CD4-positive, alpha-beta memory T cell (primary cell): Measurements from ENCODE around the gene FAM124B. TPM values are rescaled to one million over a fixed set of nuclear protein-coding genes. Genes with fewer than 3 reads are reported as not detected.

Source experiments
- CTCF ChIA-PET: fragments of 350-600 bp; sonication (Branson Sonifier 250); formaldehyde crosslinking; loops from one replicate; lab custom pipeline; 2021; ENCODE audit warnings: inconsistent platforms; ENCODE audit not compliant: partially characterized antibody; lab: Charles Lee
- POLR2A ChIA-PET: fragments of 350-600 bp; sonication (Branson Sonifier 250); formaldehyde crosslinking; loops from one replicate; lab custom pipeline; 2021; ENCODE audit not compliant: partially characterized antibody; lab: Charles Lee
- DNase-seq, 5 donors: peaks; one replicate each; pipeline versions ENCODE4 v3.0.0 to v3.0.0-alpha.2; 2020 to 2022; ENCODE audit warnings: mixed read lengths in 1 of 5
- H3K27ac ChIP-seq: one replicate; pipeline ENCODE4 v1.7.0; 2013; ENCODE audit warnings: low read depth, low read length
- H3K27me3 ChIP-seq: 2 replicates; pipeline ENCODE4 v1.7.0; 2013; ENCODE audit warnings: mild to moderate bottlenecking, low read length, moderate library complexity; ENCODE audit not compliant: insufficient read depth
- H3K36me3 ChIP-seq: 2 replicates; pipeline ENCODE4 v1.7.0; 2013; ENCODE audit warnings: mild to moderate bottlenecking, low read length, moderate library complexity; ENCODE audit not compliant: insufficient read depth
- H3K4me1 ChIP-seq: 2 replicates; pipeline ENCODE4 v1.7.0; 2013; ENCODE audit warnings: mild to moderate bottlenecking, low read length, moderate library complexity; ENCODE audit not compliant: insufficient read depth
- H3K4me3 ChIP-seq, 2 donors: one replicate each; pipeline ENCODE4 v1.7.0; 2013; ENCODE audit warnings: low read length in 2 of 2, mild to moderate bottlenecking in 1 of 2
- H3K9me3 ChIP-seq, 2 donors: one replicate each; pipeline ENCODE4 v1.7.0; 2013; ENCODE audit warnings: low read length in 2 of 2, control low read depth in 1 of 2; ENCODE audit not compliant: control insufficient read depth in 1 of 2
- H3K27ac Mint-ChIP-seq, 7 donors: one replicate each; pipeline ENCODE4 v1.8.0; 2020 to 2021; ENCODE audit warnings: mixed read lengths in 7 of 7, mild to moderate bottlenecking in 6 of 7, inconsistent platforms in 3 of 7, moderate library complexity in 3 of 7
- H3K27me3 Mint-ChIP-seq, 2 donors: one replicate each; pipeline ENCODE4 v1.8.0; 2020 to 2021; ENCODE audit warnings: mixed read lengths in 2 of 2
- H3K36me3 Mint-ChIP-seq, 2 donors: one replicate each; pipeline ENCODE4 v1.8.0; 2020 to 2021; ENCODE audit warnings: mixed read lengths in 2 of 2, inconsistent platforms in 1 of 2, mild to moderate bottlenecking in 1 of 2
- H3K4me1 Mint-ChIP-seq, 4 donors: one replicate each; pipeline ENCODE4 v1.8.0; 2020 to 2021; ENCODE audit warnings: mixed read lengths in 4 of 4, mild to moderate bottlenecking in 1 of 4
- H3K4me3 Mint-ChIP-seq, 8 donors: one replicate each; pipeline ENCODE4 v1.8.0; 2020 to 2021; ENCODE audit warnings: mixed read lengths in 8 of 8, mild to moderate bottlenecking in 7 of 8, moderate library complexity in 6 of 8, inconsistent platforms in 3 of 8
- H3K9me3 Mint-ChIP-seq, 8 donors: one replicate each; pipeline ENCODE4 v1.8.0; 2020 to 2021; ENCODE audit warnings: mixed read lengths in 8 of 8, mild to moderate bottlenecking in 5 of 8, inconsistent platforms in 3 of 8, moderate library complexity in 1 of 8
- intact Hi-C: fragments of 100-400 bp; cut with micrococcal nuclease; formaldehyde crosslinking; loops from one replicate; pipeline ENCODE4 v1.15.1; 2023
- polyA plus RNA-seq, 2 donors: library from polyadenylated mRNA; unstranded; fragments of 300-500 nt; fragmentation: Illumina TruSeq; gene quantifications; one replicate each; pipeline ENCODE4 v1.2.3, GENCODE V29; 2021
- total RNA-seq, 2 experiments: library from RNA; stranded (reverse); gene quantifications; one replicate each; pipeline ENCODE4 v1.2.3, GENCODE V29; 2021

The FAM124B gene
- total and polyA plus RNA-seq, 4 experiments from 2014 or later = 0.15 to 1.2 (median 0.54) TPM

GRCh38 chr2:224440988-224441387, 39.1 kb upstream of the FAM124B start:
- Histone ChIP-seq H3K4me1 (no peaks in the 10 kb centered on the region), H3K27ac (no peak overlapping the region), H3K4me3 (no peak overlapping the region), H3K27me3 (no peaks in the 10 kb centered on the region), H3K36me3 (no peaks in the 10 kb centered on the region), H3K9me3 (no peaks in the 10 kb centered on the region)
- POLR2A ChIA-PET = no interaction called here
- CTCF ChIA-PET = interaction anchor here (0.7 kb wide), 1 partner anchor 297 kb away, joined by 3 read pairs; no protein-coding TSS in a partner anchor
- Mint-ChIP-seq H3K27ac (no peak overlapping the region), H3K4me1 (peaks cover 7 to 22% (median 11%) of the 10 kb centered on the region in 4 donors), H3K4me3 (peak overlapping the region in 2 of 8 donors; percentile 52 to 75), H3K36me3 (no peaks in the 10 kb centered on the region), H3K27me3 (peaks cover 35 to 37% of the 10 kb centered on the region in 2 donors), H3K9me3 (peaks cover 0 to 2% (median 0%) of the 10 kb centered on the region in 8 donors)
- intact Hi-C loops = no loop called here
- no peak for DNase-seq

DNA sequence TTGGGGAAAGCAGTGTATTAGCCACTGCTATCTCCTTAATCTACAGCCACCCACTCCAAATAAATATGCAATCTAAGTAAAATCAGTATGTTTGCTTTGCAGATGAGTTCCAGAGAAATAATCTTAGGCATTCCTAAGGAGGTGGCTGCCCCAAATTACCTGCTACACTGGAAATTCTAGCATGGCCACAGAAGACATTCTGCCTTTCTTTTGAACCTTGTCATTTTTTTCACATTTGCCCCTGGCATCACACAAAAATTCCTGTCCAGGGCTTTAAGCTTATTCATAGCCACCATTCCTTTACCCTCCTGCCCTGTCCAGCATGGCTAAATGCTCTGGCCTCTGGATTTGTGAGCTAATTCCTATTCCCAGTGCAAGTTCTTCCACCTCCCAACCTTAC, 36.8 kb upstream of the FAM124B start:
- H3K27ac Mint-ChIP-seq = no peak overlapping the region
- peaks cover 7 to 19% (median 11%) of the 10 kb centered on the region in 4 donors for H3K4me1 Mint-ChIP-seq
- intact Hi-C loops = no loop called here
- Histone ChIP-seq H3K4me3 (no peak overlapping the region), H3K9me3 (no peaks in the 10 kb centered on the region), H3K27ac (no peak overlapping the region), H3K27me3 (no peaks in the 10 kb centered on the region), H3K4me1 (no peaks in the 10 kb centered on the region), H3K36me3 (no peaks in the 10 kb centered on the region)
- peaks cover 27 to 33% of the 10 kb centered on the region in 2 donors for H3K27me3 Mint-ChIP-seq
- ChIA-PET CTCF (no interaction called here), POLR2A (no interaction called here)
- H3K36me3 Mint-ChIP-seq = no peaks in the 10 kb centered on the region
- peaks cover 0 to 2% (median 0%) of the 10 kb centered on the region in 8 donors for H3K9me3 Mint-ChIP-seq
- no peak overlapping the region for H3K4me3 Mint-ChIP-seq
- DNase-seq = no peak

DNA sequence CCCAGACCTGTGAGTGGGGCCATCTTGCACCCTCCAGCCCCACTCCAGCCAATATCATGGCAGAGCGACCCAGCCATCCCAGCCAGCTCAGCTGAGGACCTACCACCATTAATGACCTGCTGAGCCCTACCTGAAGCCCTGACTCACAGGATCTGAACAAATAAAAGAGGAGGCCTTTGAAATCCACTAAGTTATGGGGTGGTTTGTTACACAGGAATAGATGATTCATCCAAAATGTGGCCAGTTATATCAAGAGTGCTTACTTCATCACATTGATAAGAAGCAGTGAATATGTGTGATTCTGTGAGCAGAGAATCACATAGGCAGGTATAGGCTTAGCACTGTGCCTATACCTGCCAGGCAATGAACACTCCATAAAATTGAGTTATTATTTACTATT, 34.7 kb upstream of the FAM124B start:
- Histone ChIP-seq H3K27ac (no peak overlapping the region), H3K4me3 (no peak overlapping the region), H3K36me3 (no peaks in the 10 kb centered on the region), H3K9me3 (no peaks in the 10 kb centered on the region), H3K27me3 (no peaks in the 10 kb centered on the region), H3K4me1 (no peaks in the 10 kb centered on the region)
- CTCF ChIA-PET = no interaction called here
- no peak overlapping the region for H3K4me3 Mint-ChIP-seq
- no peaks in the 10 kb centered on the region for H3K36me3 Mint-ChIP-seq
- H3K27me3 Mint-ChIP-seq = peaks cover 21 to 34% of the 10 kb centered on the region in 2 donors
- DNase-seq = no peak
- peaks cover 0 to 4% (median 0%) of the 10 kb centered on the region in 8 donors for H3K9me3 Mint-ChIP-seq
- H3K4me1 Mint-ChIP-seq = peaks cover 0 to 7% (median 2%) of the 10 kb centered on the region in 4 donors
- no peak overlapping the region for H3K27ac Mint-ChIP-seq
- intact Hi-C loops = no loop called here
- POLR2A ChIA-PET = no interaction called here

DNA sequence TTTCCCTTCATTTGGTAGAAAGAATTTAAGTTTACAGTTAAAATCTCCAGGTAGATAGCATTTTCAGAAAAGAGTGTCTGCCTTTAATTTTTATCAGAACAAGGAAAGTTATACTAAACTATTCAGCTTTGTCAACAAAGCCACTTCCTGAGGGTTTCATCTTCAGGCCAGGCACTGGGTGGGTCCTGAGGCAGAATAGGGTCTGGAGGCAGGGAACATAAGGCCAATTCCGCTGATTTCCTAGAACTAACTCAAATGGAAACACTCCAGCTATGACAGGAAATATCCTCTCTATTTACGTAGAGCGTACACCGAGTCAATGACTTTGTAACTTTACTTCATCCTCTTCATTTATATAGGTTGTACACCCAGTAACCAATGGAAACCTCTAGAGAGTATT, 32.7 kb upstream of the FAM124B start:
- Mint-ChIP-seq H3K4me3 (no peak overlapping the region), H3K9me3 (peaks cover 0 to 4% (median 0%) of the 10 kb centered on the region in 8 donors), H3K27me3 (peaks cover 12 to 20% of the 10 kb centered on the region in 2 donors), H3K27ac (no peak overlapping the region), H3K4me1 (peaks cover 0 to 3% (median 0%) of the 10 kb centered on the region in 4 donors), H3K36me3 (no peaks in the 10 kb centered on the region)
- DNase-seq = no peak
- ChIA-PET POLR2A (interaction anchor here (0.5 kb wide), 1 partner anchor 15 kb away, joined by 3 read pairs; no protein-coding TSS in a partner anchor), CTCF (no interaction called here)
- Histone ChIP-seq H3K27me3 (no peaks in the 10 kb centered on the region), H3K4me3 (no peak overlapping the region), H3K36me3 (no peaks in the 10 kb centered on the region), H3K27ac (no peak overlapping the region), H3K4me1 (no peaks in the 10 kb centered on the region), H3K9me3 (no peaks in the 10 kb centered on the region)
- intact Hi-C loops = no loop called here

GRCh38 chr2:224433442-224433841, 31.5 kb upstream of the FAM124B start:
- CTCF ChIA-PET = no interaction called here
- Mint-ChIP-seq H3K27me3 (peaks cover 9 to 16% of the 10 kb centered on the region in 2 donors), H3K9me3 (peaks cover 0 to 7% (median 0%) of the 10 kb centered on the region in 8 donors), H3K4me3 (no peak overlapping the region), H3K27ac (no peak overlapping the region), H3K36me3 (no peaks in the 10 kb centered on the region), H3K4me1 (peaks cover 0 to 3% (median 0%) of the 10 kb centered on the region in 4 donors)
- intact Hi-C loops = no loop called here
- Histone ChIP-seq H3K4me1 (no peaks in the 10 kb centered on the region), H3K27me3 (no peaks in the 10 kb centered on the region), H3K27ac (no peak overlapping the region), H3K9me3 (no peaks in the 10 kb centered on the region), H3K4me3 (no peak overlapping the region), H3K36me3 (no peaks in the 10 kb centered on the region)
- POLR2A ChIA-PET = no interaction called here
- DNase-seq = no peak

DNA sequence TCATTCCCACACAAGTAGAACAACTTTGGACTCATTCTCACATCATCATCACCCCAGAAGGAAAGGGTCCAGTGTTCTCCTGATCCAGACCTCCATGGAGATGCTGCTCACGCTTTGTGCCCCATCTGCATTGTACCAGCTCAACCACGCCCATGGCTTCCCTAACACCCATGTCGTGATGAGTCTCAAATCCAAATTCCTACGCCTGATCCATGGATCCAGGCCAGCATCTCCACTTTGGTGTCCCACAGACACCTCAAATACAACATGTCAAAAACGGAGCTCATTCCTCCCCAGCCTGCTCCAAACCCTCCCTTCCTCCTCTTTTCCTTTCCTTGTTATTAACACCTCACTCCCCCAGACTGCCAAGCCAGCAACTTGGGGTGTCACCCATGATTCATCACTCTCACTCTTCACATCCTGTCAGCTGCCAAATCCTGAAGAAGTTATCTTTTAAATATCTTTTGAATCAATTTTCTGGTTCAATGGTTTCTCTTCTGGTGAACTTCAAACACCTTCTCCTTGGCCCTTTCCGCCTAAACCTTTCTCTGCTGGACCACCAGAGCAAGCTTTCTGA, 30.2 kb upstream of the FAM124B start:
- Histone ChIP-seq H3K27me3 (no peaks in the 10 kb centered on the region), H3K27ac (no peak overlapping the region), H3K4me1 (no peaks in the 10 kb centered on the region), H3K36me3 (no peaks in the 10 kb centered on the region), H3K4me3 (no peak overlapping the region), H3K9me3 (no peaks in the 10 kb centered on the region)
- peaks cover 9 to 16% of the 10 kb centered on the region in 2 donors for H3K27me3 Mint-ChIP-seq
- POLR2A ChIA-PET = no interaction called here
- H3K27ac Mint-ChIP-seq = no peak overlapping the region
- peaks cover 0 to 5% (median 0%) of the 10 kb centered on the region in 8 donors for H3K9me3 Mint-ChIP-seq
- H3K4me3 Mint-ChIP-seq = no peak overlapping the region
- H3K4me1 Mint-ChIP-seq = peaks cover 0 to 3% (median 0%) of the 10 kb centered on the region in 4 donors
- CTCF ChIA-PET = no interaction called here
- intact Hi-C loops = no loop called here
- no peaks in the 10 kb centered on the region for H3K36me3 Mint-ChIP-seq
- DNase-seq = no peak

GRCh38 chr2:224429441-224429810, 27.5 kb upstream of the FAM124B start:
- no peaks in the 10 kb centered on the region for H3K4me1 ChIP-seq
- Mint-ChIP-seq H3K9me3 (peaks cover 0 to 12% (median 8%) of the 10 kb centered on the region in 8 donors), H3K4me3 (no peak overlapping the region), H3K27me3 (peaks cover 6 to 13% of the 10 kb centered on the region in 2 donors), H3K4me1 (peaks cover 0 to 3% (median 0%) of the 10 kb centered on the region in 4 donors), H3K27ac (no peak overlapping the region), H3K36me3 (no peaks in the 10 kb centered on the region)
- no peaks in the 10 kb centered on the region for H3K27me3 ChIP-seq
- intact Hi-C loops = no loop called here
- no peak overlapping the region for H3K27ac ChIP-seq
- ChIA-PET POLR2A (no interaction called here), CTCF (interaction anchor here (1.1 kb wide), 1 partner anchor 214 kb away, joined by 3 read pairs; no protein-coding TSS in a partner anchor)
- no peaks in the 10 kb centered on the region for H3K9me3 ChIP-seq
- H3K4me3 ChIP-seq = no peak overlapping the region
- no peak for DNase-seq
- H3K36me3 ChIP-seq = no peaks in the 10 kb centered on the region
